ENCODE results near the gene PALB2.
"Not testable (repeated sequence)": the region's sequence is repeated elsewhere in the genome, so short reads cannot be mapped to it uniquely, and the experiment has no call there.

The PALB2 gene

GRCh38 chr16:23611936-23612335, 29.2 kb downstream of the PALB2 start:
- H3K9me3 ChIP-seq (ENCODE audit: control insufficient read depth, low read length) = no peaks in the 10 kb centered on the region
- TF ChIP-seq, protein P1, sequence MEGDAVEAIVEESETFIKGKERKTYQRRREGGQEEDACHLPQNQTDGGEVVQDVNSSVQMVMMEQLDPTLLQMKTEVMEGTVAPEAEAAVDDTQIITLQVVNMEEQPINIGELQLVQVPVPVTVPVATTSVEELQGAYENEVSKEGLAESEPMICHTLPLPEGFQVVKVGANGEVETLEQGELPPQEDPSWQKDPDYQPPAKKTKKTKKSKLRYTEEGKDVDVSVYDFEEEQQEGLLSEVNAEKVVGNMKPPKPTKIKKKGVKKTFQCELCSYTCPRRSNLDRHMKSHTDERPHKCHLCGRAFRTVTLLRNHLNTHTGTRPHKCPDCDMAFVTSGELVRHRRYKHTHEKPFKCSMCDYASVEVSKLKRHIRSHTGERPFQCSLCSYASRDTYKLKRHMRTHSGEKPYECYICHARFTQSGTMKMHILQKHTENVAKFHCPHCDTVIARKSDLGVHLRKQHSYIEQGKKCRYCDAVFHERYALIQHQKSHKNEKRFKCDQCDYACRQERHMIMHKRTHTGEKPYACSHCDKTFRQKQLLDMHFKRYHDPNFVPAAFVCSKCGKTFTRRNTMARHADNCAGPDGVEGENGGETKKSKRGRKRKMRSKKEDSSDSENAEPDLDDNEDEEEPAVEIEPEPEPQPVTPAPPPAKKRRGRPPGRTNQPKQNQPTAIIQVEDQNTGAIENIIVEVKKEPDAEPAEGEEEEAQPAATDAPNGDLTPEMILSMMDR (IDR thresholded peaks at IDR 0.05) = no peak
- H3K4me2 ChIP-seq (ENCODE audit: low read length) = no peak overlapping the region
- no peaks in the 10 kb centered on the region for H3K4me1 ChIP-seq
- H3K79me2 ChIP-seq = no peaks in the 10 kb centered on the region
- H3K36me3 ChIP-seq (ENCODE audit: control insufficient read depth, insufficient read depth, low read length) = no peaks in the 10 kb centered on the region
- H3K27ac ChIP-seq = no peak overlapping the region
- H3K9ac ChIP-seq = no peak overlapping the region
- no peaks in the 10 kb centered on the region for H3K27me3 ChIP-seq (ENCODE audit: control insufficient read depth, insufficient read depth, low read length)
- H3K4me3 ChIP-seq (ENCODE audit: low read depth, low read length) = no peak overlapping the region
- no peak overlapping the region for H2AFZ ChIP-seq

DNA sequence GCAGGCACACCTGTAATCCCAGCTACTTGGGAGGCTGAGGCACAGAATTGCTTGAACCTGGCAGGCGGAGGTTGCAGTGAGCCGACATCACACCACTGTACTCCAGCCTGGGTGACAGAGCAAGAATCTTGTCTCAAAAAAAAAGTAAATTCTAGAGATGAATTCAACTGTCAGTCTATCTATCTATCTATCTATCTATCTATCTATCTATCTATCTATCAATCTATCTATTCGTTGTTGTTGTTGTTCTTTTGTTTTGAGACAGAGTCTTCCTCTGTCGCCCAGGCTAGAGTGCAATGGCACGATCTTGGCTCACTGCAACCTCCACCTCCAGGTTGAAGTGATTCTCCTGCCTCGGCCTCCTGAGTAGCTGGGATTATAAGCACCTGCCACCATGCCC, 30.2 kb downstream of the PALB2 start:
- H3K79me2 ChIP-seq; H3K36me3 ChIP-seq (ENCODE audit: control insufficient read depth, insufficient read depth, low read length); H3K4me3 ChIP-seq (ENCODE audit: low read depth, low read length); H3K9ac ChIP-seq; H3K9me3 ChIP-seq (ENCODE audit: control insufficient read depth, low read length); H3K27me3 ChIP-seq (ENCODE audit: control insufficient read depth, insufficient read depth, low read length); H3K4me1 ChIP-seq; H3K27ac ChIP-seq; H3K4me2 ChIP-seq (ENCODE audit: low read length); H2AFZ ChIP-seq: not testable (repeated sequence)

DNA sequence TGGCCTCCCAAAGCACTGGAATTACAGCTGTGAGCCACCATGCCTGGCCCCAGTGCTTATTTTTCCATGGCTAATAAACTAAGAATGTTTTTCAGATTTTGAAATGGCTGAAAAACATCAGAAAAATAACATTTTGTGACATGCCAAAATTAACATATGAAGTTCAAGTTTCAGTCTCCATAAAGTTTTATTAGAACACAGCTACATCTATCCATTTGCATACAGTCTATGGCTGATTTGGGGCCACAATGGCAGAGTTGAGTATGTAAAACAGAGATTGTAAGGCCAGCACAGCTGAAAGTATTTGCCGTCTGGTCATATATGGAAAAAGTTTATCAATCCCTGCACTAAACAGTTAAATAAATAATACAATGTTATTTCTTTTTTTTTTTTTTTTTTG, 31.2 kb downstream of the PALB2 start:
- Histone ChIP-seq H2AFZ (no peak overlapping the region), H3K4me2 (ENCODE audit: low read length) (no peak overlapping the region), H3K27me3 (ENCODE audit: control insufficient read depth, insufficient read depth, low read length) (no peaks in the 10 kb centered on the region), H3K27ac (no peak overlapping the region), H3K4me1 (no peaks in the 10 kb centered on the region), H3K9ac (no peak overlapping the region), H3K4me3 (ENCODE audit: low read depth, low read length) (no peak overlapping the region), H3K9me3 (ENCODE audit: control insufficient read depth, low read length) (no peaks in the 10 kb centered on the region), H3K36me3 (ENCODE audit: control insufficient read depth, insufficient read depth, low read length) (no peaks in the 10 kb centered on the region), H3K79me2 (no peaks in the 10 kb centered on the region)
- TF ChIP-seq, protein P1 (IDR thresholded peaks at IDR 0.05) = no peak

DNA sequence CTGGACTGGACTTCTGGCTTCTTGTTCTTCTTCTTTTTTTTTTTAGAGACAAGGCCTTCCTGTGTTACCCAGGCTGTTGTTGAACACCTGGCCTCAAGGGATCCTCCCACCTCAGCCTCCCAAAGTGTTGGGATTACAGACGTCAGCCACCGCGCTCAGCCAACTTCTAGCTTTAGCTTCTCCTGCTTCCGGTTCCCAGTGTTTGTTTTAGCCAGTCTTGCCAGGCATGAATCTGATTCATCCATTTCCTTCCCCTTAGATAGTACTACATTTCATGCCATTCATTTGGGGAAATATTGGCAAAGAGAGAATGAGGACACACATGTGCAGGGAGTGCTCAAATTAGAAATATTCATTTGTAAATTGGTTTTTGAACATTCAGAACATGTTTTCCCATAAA, 32.9 kb downstream of the PALB2 start:
- H3K36me3 ChIP-seq (ENCODE audit: control insufficient read depth, insufficient read depth, low read length) = no peaks in the 10 kb centered on the region
- H3K4me1 ChIP-seq = no peaks in the 10 kb centered on the region
- no peaks in the 10 kb centered on the region for H3K27me3 ChIP-seq (ENCODE audit: control insufficient read depth, insufficient read depth, low read length)

DNA sequence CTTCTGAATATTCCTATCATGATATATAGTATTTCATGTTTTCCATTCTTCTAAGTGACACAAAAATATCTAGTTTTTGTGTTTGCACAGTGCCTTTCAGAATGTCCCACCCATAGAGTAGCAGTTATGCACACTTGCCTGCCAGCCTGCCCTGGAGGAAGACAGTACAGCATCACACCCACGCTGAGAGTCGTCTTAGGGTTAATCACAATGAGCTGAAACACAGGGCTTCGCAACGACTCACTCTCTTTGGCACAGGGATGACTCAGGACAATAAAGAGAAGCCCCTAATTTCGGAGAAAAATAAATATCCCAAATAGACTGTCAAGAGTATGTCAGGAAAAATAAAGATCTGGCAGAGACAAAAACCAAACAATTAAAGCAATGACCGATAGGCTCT, 33.4 kb downstream of the PALB2 start:
- no peaks in the 10 kb centered on the region for H3K9me3 ChIP-seq (ENCODE audit: control insufficient read depth, low read length)
- H2AFZ ChIP-seq = no peak overlapping the region
- no peak overlapping the region for H3K27ac ChIP-seq
- H3K4me2 ChIP-seq (ENCODE audit: low read length) = no peak overlapping the region
- H3K36me3 ChIP-seq (ENCODE audit: control insufficient read depth, insufficient read depth, low read length) = no peaks in the 10 kb centered on the region
- H3K27me3 ChIP-seq (ENCODE audit: control insufficient read depth, insufficient read depth, low read length) = no peaks in the 10 kb centered on the region
- TF ChIP-seq, protein P1 (IDR thresholded peaks at IDR 0.05) = no peak
- no peak overlapping the region for H3K9ac ChIP-seq
- H3K4me3 ChIP-seq (ENCODE audit: low read depth, low read length) = no peak overlapping the region
- H3K79me2 ChIP-seq = no peaks in the 10 kb centered on the region
- no peaks in the 10 kb centered on the region for H3K4me1 ChIP-seq

More for the DNA sequence above, 32.9 kb downstream of the PALB2 start:
- Histone ChIP-seq H3K4me2 (ENCODE audit: low read length) (no peak overlapping the region), H3K27ac (no peak overlapping the region), H3K4me3 (ENCODE audit: low read depth, low read length) (no peak overlapping the region), H3K9me3 (ENCODE audit: control insufficient read depth, low read length) (no peaks in the 10 kb centered on the region), H2AFZ (no peak overlapping the region), H3K9ac (no peak overlapping the region), H3K79me2 (no peaks in the 10 kb centered on the region)
- TF ChIP-seq, protein P1 (IDR thresholded peaks at IDR 0.05) = no peak

Data from parathyroid adenoma (tissue), 2 donors.